HG03378 (cell line): ENCODE measurements around the gene ZNF675.
"Not testable (repeated sequence)": the region's sequence is repeated elsewhere in the genome, so short reads cannot be mapped to it uniquely, and the experiment has no call there.

Experiments used
- ATAC-seq: cut with Tn5 transposase; IDR thresholded peaks from one replicate; pipeline ENCODE4 v1.9.1; 2021; ENCODE audit warnings: mild to moderate bottlenecking, moderate library complexity; ENCODE audit not compliant: unreplicated experiment

The ZNF675 gene

DNA sequence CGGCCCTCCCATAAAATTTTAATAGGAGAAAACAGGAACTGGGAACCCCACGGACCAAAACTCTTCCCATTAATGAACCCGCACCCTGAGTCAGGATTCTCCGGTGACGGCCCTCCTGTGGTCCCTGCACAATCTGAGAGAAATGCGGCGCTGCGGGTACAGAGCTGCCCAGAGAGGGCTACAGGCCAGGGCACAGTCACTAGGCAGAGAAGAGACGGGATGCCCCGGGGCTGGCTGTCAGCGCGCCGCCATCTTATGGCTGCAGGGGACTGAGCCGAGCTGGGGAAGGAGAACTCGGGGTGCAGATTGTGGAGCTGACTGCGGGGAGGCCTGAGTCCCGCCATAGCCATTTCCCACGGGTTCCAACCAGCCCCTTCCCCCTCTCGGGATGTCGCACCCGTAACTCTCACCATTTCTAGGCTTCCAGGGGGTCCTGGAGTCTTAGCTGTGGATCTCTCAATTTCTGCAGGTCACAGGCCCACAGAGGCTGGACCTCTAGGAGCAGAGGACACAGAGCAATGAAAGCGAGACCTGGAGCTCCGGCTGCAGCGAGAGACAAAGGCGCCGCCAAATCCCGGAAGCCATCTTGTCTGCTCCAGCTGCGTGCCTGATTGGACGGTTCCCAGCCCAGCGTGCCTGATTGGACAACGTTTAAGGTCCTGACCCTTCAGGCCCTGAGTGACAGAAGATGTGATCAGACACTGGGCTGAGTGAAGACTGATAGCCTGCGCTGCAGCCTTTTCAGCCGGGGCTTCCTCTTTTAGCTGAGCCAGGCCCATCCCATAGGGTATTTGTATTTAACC, at the start of gene ZNF675:
Gene ZNF675 (minus strand): TSS at position 592 of the 803 bp plus-strand sequence. CDS start 179 bp downstream, at position 413.
- ATAC-seq, result peak; percentile 96

- ATAC-seq, result not testable (repeated sequence)
These were observed 43.9 kb upstream of the ZNF675 start for GRCh38 chr19:23730729-23731465.

DNA sequence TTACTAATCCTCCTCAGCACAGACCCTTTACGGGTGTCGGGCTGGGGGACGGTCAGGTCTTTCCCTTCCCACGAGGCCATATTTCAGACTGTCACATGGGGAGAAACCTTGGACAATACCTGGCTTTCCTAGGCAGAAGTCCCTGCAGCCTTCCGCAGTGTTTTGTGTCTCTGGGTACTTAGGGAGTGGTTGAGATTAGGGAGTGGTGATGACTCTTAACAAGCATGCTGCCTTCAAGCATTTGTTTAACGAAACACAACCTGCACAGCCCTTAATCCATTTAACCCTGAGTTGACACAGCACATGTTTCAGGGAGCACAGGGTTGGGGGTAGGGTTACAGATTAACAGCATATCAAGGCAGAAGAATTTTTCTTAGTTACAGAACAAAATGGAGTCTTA, 37.1 kb upstream of the ZNF675 start:
- ATAC-seq, result not testable (repeated sequence)

GRCh38 chr19:23718802-23719201, 31.8 kb upstream of the ZNF675 start:
- ATAC-seq, result no peak

- no peak for ATAC-seq
These were observed 29.8 kb upstream of the ZNF675 start for GRCh38 chr19:23716792-23717191.

DNA sequence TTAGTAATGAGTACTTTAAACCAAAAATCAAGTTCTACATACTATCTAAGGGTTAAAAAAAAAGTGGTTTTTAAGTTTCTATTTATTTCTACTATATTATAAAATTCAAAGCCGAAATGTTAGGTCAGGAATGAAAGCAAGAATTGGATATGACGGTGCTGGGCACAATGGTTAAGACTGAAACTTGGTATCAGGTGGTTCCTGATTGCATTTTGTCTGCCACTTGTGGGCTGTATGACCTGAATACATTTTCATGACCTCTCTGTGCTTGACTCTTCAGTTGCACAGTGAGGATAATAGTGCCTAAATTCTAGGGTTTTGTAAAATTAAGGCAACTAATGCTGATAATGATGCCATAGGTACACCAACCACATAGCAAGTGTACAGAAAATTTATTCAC, 22.3 kb upstream of the ZNF675 start:
- no peak for ATAC-seq

DNA sequence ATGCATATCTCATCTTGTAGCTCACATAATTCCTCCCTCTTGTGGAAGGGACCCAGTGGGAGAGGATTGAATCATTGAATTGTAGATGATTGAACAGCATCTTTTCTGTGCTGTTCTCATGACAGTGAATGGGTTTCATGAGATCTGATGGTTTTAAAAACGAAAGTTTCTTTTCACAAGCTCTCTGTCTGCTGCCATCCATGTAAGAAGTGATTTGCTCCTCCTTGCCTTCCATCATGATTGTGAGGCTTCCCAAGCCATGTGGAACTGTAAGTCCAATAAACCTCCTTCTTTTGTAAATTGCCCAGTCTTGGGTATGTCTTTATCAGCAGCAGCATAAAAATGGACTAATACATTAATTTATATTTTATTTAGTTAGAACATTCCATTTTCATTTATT, 19.6 kb upstream of the ZNF675 start:
- no peak for ATAC-seq

- no peak for ATAC-seq
These were observed 12.5 kb upstream of the ZNF675 start for GRCh38 chr19:23699521-23699860.

DNA sequence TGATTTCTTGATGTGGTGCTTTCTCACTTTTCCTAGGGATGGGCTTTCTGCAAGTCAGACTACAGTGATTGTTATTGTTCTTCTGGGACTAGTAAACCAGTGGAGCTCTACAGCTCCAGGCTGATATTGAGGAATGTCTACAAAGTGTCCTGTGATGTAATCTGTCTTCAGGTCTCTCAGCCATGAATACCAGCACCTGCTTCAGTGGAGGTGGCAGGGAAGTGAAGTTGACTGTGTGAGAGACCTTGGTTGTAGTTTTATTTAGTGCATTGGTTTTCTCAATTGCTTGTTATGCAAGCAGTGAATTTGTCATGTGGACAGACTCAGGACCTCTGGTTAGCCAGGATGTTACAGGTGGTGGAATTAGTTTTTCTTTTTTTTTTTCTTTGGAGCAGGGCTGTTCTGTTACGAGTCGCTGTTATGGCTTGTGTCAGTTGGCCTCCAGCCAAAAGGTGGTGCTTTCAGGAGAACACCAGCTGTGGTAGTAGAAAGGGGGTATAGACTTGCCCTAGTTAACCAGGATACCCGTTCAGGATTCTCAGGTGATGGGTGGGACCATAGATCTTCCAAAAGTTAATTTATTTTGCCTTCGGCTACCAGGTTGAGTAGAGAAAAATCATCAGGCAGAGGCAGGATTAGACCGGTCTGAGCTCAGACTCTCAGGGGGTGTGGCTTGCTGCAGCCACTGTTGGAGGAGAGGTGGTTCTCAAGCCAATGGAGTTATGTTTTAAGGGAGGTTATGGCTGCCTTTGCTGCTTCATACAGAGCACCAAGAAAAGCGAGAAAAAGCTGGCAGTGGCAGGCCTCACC, 11.9 kb upstream of the ZNF675 start:
- no peak for ATAC-seq

DNA sequence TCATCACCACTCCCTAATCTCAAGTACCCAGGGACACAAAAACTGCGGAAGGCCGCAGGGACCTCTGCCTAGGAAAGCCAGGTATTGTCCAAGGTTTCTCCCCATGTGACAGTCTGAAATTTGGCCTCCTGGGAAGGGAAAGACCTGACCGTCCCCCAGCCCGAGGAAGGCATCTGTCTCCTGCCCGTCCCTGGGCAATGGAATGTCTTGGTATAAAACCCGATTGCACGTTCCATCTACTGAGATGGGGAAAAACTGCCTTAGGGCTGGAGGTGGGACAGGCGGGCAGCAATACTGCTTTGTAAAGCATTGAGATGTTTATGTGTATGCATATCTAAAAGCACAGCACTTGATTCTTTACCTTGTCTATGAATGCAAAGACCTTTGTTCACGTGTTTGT, 5.9 kb upstream of the ZNF675 start:
- not testable (repeated sequence) for ATAC-seq

DNA sequence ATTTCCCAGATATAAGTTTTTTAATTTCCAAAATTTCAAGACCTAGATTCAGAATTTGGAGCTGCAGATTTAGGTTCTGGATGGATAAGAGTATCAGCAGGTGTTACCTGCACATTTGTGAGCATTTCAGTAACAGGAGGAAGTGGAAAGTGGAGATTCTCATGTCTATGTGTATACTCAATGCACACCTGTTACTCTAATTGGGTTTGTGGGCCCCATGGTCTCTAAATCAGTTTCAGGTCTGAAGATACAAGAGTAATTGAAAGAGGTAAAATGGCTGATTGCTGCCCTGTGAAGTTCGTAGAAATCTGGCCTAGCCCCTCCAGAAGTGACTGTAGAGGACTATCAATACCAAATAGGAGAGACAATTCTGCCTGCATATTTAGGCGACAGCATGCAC, 13.9 kb downstream of the ZNF675 start:
- no peak for ATAC-seq

DNA sequence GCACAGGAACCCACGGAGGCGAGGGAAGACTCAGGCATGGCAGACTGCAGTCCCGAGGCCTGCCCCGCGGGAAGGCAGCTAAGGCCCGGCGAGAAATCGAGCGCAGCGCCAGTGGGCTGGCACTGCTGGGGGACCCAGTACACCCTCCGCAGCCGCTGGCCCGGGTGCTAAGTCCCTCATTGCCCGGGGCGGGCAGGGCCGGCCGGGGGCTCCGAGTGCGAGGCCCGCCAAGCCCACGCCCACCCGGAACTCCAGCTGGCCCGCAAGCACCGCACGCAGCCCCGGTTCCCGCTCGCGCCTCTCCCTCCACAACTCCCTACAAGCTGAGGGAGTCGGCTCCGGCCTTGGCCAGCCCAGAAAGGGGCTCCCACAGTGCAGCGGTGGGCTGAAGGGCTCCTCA, 18.4 kb downstream of the ZNF675 start:
- ATAC-seq, result not testable (repeated sequence)

- no peak for ATAC-seq
These were observed 21.2 kb downstream of the ZNF675 start for GRCh38 chr19:23665651-23666410.

DNA sequence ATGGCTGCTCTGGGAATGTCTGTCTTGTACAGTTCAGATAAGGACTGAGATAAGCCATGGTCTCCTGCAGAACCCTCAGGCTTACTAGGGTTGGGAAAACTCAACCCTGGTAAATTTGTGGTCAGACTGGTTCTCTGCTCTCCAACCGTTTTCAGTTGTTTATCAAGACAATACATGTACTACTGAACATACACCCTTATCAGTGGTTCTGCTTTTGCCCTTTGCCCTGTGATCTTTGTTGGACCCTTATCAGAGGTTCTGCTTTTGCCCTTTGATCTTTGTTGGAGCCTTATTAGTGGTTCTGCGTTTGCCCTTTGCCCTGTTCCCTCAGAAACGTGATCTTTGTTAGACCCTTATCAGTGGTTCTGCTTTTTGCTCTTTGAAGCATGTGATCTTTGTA, 37.2 kb downstream of the ZNF675 start:
- ATAC-seq, result not testable (repeated sequence)
